Keratinocyte (primary cell): ENCODE results near the gene CCDC69. TPM values are rescaled to one million over a fixed set of nuclear protein-coding genes. Genes with fewer than 3 reads are reported as not detected.

ENCODE experiments used
- DNase-seq: peaks from one replicate; pipeline ENCODE4 v3.0.0-alpha.2; 2011; ENCODE audit warnings: low read depth, missing footprints, low spot score
- FAIRE-seq: peaks from 2 replicates; lab custom pipeline; 2011; peaks lifted over from hg19 to GRCh38; lab: Jason Lieb, UNC
- H2AFZ ChIP-seq: 2 replicates; pipeline ENCODE4 v1.6.0; 2012; ENCODE audit warnings: low read length, control low read depth, inconsistent platforms; ENCODE audit not compliant: control insufficient read depth
- H3K27ac ChIP-seq: 2 replicates; pipeline ENCODE4 v1.5.1; 2011; ENCODE audit warnings: low read length; ENCODE audit not compliant: control insufficient read depth, insufficient read depth
- H3K27me3 ChIP-seq: 3 replicates; pipeline ENCODE4 v1.6.0; 2011; ENCODE audit warnings: low read length; ENCODE audit not compliant: control insufficient read depth, insufficient read depth; ENCODE audit errors: extremely low read depth
- H3K36me3 ChIP-seq, 2 experiments: 2 replicates in 1 of 2; 3 replicates in 1 of 2; pipeline ENCODE4 v1.5.1; 2011; ENCODE audit warnings: low read length in 2 of 2, mild to moderate bottlenecking in 1 of 2; ENCODE audit not compliant: control insufficient read depth in 2 of 2, insufficient read depth in 2 of 2; ENCODE audit errors: extremely low read depth in 1 of 2
- H3K4me1 ChIP-seq: 3 replicates; pipeline ENCODE4 v1.5.1; 2011; ENCODE audit warnings: low read length; ENCODE audit not compliant: control insufficient read depth, insufficient read depth; ENCODE audit errors: extremely low read depth
- H3K4me2 ChIP-seq: 3 replicates; pipeline ENCODE4 v1.6.0; 2011; ENCODE audit warnings: low read depth, low read length; ENCODE audit not compliant: control insufficient read depth, insufficient read depth; ENCODE audit errors: extremely low read depth
- H3K4me3 ChIP-seq, 3 experiments: fragments of 200-600 bp in 1 of 3; sonication (generic) in 1 of 3; 2 replicates in 2 of 3; 3 replicates in 1 of 3; pipeline ENCODE4 v1.5.1; 2011 to 2016; ENCODE audit warnings: low read length in 3 of 3, mild to moderate bottlenecking in 3 of 3, control low read depth in 2 of 3, inconsistent platforms in 1 of 3, low read depth in 1 of 3, mixed read lengths in 1 of 3, mixed run types in 1 of 3, moderate library complexity in 1 of 3; ENCODE audit not compliant: control insufficient read depth in 2 of 3, insufficient read depth in 2 of 3; ENCODE audit errors: extremely low read depth in 1 of 3
- H3K79me2 ChIP-seq: 2 replicates; pipeline ENCODE4 v1.6.0; 2012; ENCODE audit warnings: low read length; ENCODE audit not compliant: control insufficient read depth, insufficient read depth
- H3K9ac ChIP-seq: 3 replicates; pipeline ENCODE4 v1.6.0; 2011; ENCODE audit warnings: low read length; ENCODE audit not compliant: control insufficient read depth, insufficient read depth; ENCODE audit errors: extremely low read depth
- H3K9me1 ChIP-seq: 3 replicates; pipeline ENCODE4 v1.6.0; 2011; ENCODE audit warnings: low read length; ENCODE audit not compliant: control insufficient read depth, insufficient read depth; ENCODE audit errors: extremely low read depth
- H3K9me3 ChIP-seq: 2 replicates; pipeline ENCODE4 v1.5.1; 2012; ENCODE audit warnings: low read depth, low read length; ENCODE audit not compliant: control insufficient read depth
- H4K20me1 ChIP-seq: 3 replicates; pipeline ENCODE4 v1.6.0; 2011; ENCODE audit warnings: low read length; ENCODE audit not compliant: control insufficient read depth, insufficient read depth; ENCODE audit errors: extremely low read depth
- EZH2 ChIP-seq: IDR thresholded peaks from one replicate; pipeline ENCODE4 v1.6.1; 2012; ENCODE audit warnings: inconsistent platforms, mild to moderate bottlenecking, low read length, moderate library complexity
- dilution Hi-C: fragments of 300-500 bp; cut with MboI; formaldehyde crosslinking; loops from one replicate; pipeline ENCODE4 v1.7.0; 2020; ENCODE audit warnings: low sequenced_read_pairs; ENCODE audit not compliant: extremely low pct_ligation_motif_present
- polyA plus RNA-seq, 5 experiments: library from polyadenylated mRNA; depleted of rRNA in 3 of 5; stranded (reverse) in 3 of 5; stranded (forward) in 1 of 5; unstranded in 1 of 5; fragments of >200 nt; gene quantifications; 1 replicate in 1 of 5; 2 replicates in 3 of 5; 3 replicates in 1 of 5; pipeline versions ENCODE4 v1.2.1 to v1.2.3, GENCODE V29; 2011 to 2012; ENCODE audit warnings: missing spikeins in 2 of 5, low read depth in 1 of 5, low replicate concordance in 1 of 5
- TF ChIP-seq, protein P1 (sequence below), 3 experiments: IDR thresholded peaks in 1 of 3; conservative IDR thresholded peaks in 1 of 3; optimal IDR thresholded peaks in 1 of 3; 2 replicates in 2 of 3; 3 replicates in 1 of 3; pipeline versions ENCODE3 to v1.5.1; 2011; ENCODE audit warnings: low read length in 3 of 3, mild to moderate bottlenecking in 3 of 3, moderate library complexity in 2 of 3, control low read depth in 1 of 3, inconsistent platforms in 1 of 3; ENCODE audit not compliant: insufficient read depth in 2 of 3; ENCODE audit errors: extremely low read depth in 1 of 3

The CCDC69 gene
- polyA plus RNA-seq, 1 donor (not counting 4 experiments of a cell fraction or from before 2014, with no cell fraction given): 4.1 TPM

DNA sequence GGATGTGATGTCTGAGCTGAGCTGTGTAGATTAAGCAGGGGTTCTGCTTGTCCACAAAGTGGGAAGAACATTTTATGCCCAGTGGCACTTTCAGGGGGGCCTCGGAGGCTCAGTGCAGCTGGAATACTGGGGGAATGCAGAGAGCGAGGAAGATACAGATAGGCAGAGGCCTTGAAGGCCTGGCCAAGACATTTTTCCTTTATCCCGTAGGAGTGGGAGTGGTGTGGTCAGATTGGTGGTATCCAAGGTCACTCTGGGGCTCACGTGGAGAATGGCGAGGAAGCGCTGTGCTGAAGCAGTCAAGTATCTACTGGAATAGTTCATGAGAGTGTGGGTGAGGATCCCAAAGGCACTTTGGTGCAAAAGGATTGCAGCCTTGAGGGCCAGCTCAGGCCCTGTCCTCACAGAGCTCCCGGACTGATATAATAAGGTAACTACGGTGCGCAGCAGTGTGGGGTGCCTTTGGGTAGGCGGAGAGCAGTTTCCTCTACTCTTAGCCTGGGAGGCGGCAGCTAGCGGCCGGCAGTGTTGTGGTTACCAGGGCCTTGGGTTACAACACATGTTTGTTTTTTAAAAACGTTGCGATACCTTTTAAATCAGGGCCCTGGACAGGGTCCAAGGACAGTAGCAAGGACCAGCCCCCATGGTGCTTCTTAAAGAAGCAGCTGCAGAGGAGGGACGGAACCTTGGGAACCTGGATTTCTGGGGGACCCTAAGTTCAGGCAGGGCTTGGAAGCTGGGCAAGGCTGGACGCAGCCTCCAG is 10.8 kb upstream of the CCDC69 start:
- FAIRE-seq (no peak), DNase-seq (no peak)
- TF ChIP-seq EZH2: no peak
- TF ChIP-seq, protein P1, sequence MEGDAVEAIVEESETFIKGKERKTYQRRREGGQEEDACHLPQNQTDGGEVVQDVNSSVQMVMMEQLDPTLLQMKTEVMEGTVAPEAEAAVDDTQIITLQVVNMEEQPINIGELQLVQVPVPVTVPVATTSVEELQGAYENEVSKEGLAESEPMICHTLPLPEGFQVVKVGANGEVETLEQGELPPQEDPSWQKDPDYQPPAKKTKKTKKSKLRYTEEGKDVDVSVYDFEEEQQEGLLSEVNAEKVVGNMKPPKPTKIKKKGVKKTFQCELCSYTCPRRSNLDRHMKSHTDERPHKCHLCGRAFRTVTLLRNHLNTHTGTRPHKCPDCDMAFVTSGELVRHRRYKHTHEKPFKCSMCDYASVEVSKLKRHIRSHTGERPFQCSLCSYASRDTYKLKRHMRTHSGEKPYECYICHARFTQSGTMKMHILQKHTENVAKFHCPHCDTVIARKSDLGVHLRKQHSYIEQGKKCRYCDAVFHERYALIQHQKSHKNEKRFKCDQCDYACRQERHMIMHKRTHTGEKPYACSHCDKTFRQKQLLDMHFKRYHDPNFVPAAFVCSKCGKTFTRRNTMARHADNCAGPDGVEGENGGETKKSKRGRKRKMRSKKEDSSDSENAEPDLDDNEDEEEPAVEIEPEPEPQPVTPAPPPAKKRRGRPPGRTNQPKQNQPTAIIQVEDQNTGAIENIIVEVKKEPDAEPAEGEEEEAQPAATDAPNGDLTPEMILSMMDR (optimal IDR thresholded peaks at IDR 0.05 in 1 of 3, IDR thresholded peaks at IDR 0.05 in 1 of 3, conservative IDR thresholded peaks at IDR 0.05 in 1 of 3; ENCODE audit: extremely low read depth in 1 of 3, insufficient read depth in 2 of 3, low read length in 3 of 3): no peak
- Histone ChIP-seq H3K9ac (no peak overlapping the region), H3K9me3 (no peaks in the 10 kb centered on the region), H3K4me2 (no peak overlapping the region), H4K20me1 (no peaks in the 10 kb centered on the region), H3K36me3 (no peaks in the 10 kb centered on the region), H2AFZ (no peak overlapping the region), H3K9me1 (no peaks in the 10 kb centered on the region), H3K4me3 (no peak overlapping the region), H3K27ac (no peak overlapping the region), H3K79me2 (no peaks in the 10 kb centered on the region), H3K27me3 (peaks cover 9% of the 10 kb centered on the region), H3K4me1 (no peaks in the 10 kb centered on the region)
- dilution Hi-C loops: no loop called here

DNA sequence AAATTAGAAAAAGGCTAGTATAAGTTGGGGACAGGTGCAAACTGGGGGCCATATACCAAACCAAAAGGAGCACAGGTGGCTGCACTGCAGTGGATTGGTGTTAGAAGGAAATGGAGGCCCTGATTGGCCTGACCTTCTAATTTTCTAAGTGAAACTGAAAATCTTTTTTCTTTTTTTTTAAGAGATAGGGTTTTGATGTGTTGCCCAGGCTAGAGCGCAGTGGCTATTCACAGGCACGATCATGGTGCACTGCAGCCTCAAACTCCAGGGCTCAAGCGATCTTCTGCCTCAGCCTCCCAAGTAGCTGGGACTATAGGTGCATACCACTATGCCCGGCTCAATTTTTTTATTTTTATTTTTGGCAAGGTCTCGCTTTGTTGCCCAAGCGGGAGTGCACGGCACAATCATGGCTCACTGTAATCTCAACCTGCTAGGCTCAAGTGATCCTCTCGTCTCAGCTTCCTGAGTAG is 9.8 kb upstream of the CCDC69 start:
- H3K9ac ChIP-seq: no peak overlapping the region
- H3K9me1 ChIP-seq: no peaks in the 10 kb centered on the region
- H3K79me2 ChIP-seq: no peaks in the 10 kb centered on the region
- FAIRE-seq (no peak), DNase-seq (no peak)
- H4K20me1 ChIP-seq: no peaks in the 10 kb centered on the region
- TF ChIP-seq EZH2: no peak
- TF ChIP-seq, protein P1 (optimal IDR thresholded peaks at IDR 0.05 in 1 of 3, IDR thresholded peaks at IDR 0.05 in 1 of 3, conservative IDR thresholded peaks at IDR 0.05 in 1 of 3; ENCODE audit: extremely low read depth in 1 of 3, insufficient read depth in 2 of 3, low read length in 3 of 3): no peak
- H2AFZ ChIP-seq: no peak overlapping the region
- no peaks in the 10 kb centered on the region for H3K4me1 ChIP-seq
- H3K9me3 ChIP-seq: no peaks in the 10 kb centered on the region
- peaks cover 9% of the 10 kb centered on the region for H3K27me3 ChIP-seq
- dilution Hi-C loops: no loop called here
- H3K36me3 ChIP-seq: no peaks in the 10 kb centered on the region
- no peak overlapping the region for H3K4me3 ChIP-seq
- H3K27ac ChIP-seq: no peak overlapping the region
- no peak overlapping the region for H3K4me2 ChIP-seq
